HepG2 (cell line): ENCODE data around the gene VENTX. TPM values are rescaled to one million over a fixed set of nuclear protein-coding genes. Genes with fewer than 3 reads are reported as not detected.
"Not testable (repeated sequence)": the region's sequence is repeated elsewhere in the genome, so short reads cannot be mapped to it uniquely, and the experiment has no call there.

ENCODE experiments used
- ATAC-seq: fragments of 200-7000 bp; cut with Tn5 transposase; 3 replicates; pipeline ENCODE4 v1.9.1; 2020; ENCODE audit warnings: mild to moderate bottlenecking, moderate library complexity
- BruUV-seq: library from RNA; stranded (reverse); fragments of 400-500 nt; replicated peaks from 2 replicates; lab custom pipeline; 2021; lab: Mats Ljungman, UMichigan
- CTCF ChIA-PET: fragments of 300-600 bp; formaldehyde crosslinking; extraction: SDS; loops from one replicate; lab custom pipeline; 2021; ENCODE audit warnings: low total read pairs, inconsistent platforms, low intra/inter-chr PET ratio; lab: Yijun Ruan, JAX
- POLR2A ChIA-PET: fragments of 350-600 bp; sonication (Branson Sonifier 250); formaldehyde crosslinking; loops from one replicate; lab custom pipeline; 2020; ENCODE audit warnings: antibody characterized with exemption, inconsistent platforms; lab: Yijun Ruan, JAX
- DNase-seq: peaks from one replicate; pipeline ENCODE4 v3.0.0-alpha.2; 2015; ENCODE audit warnings: low spot score
- FAIRE-seq: peaks from 3 replicates; lab custom pipeline; 2011; peaks lifted over from hg19 to GRCh38; lab: Jason Lieb, UNC
- H2AFZ ChIP-seq: one replicate; pipeline ENCODE4 v1.6.1; 2011; ENCODE audit warnings: low read length, inconsistent platforms
- H3K27ac ChIP-seq: fragments of 300-600 bp; 3 replicates; pipeline ENCODE4 v1.8.0; 2011; ENCODE audit warnings: mixed run types, mild to moderate bottlenecking, mixed read lengths, low read length, inconsistent platforms; ENCODE audit not compliant: insufficient read depth; ENCODE audit errors: extremely low read length
- H3K27me3 ChIP-seq, 2 experiments: fragments of 200-600 bp in 1 of 2; 2 replicates in 1 of 2; 3 replicates in 1 of 2; pipeline versions ENCODE4 v1.6.0 to v1.8.0; 2011; ENCODE audit warnings: low read length in 2 of 2, mild to moderate bottlenecking in 2 of 2, moderate library complexity in 2 of 2, inconsistent platforms in 1 of 2; ENCODE audit not compliant: insufficient read depth in 2 of 2, control insufficient read depth in 1 of 2
- H3K36me3 ChIP-seq, 2 experiments: fragments of 200-600 bp in 1 of 2; replicated peaks in 1 of 2; 2 replicates in 1 of 2; 3 replicates in 1 of 2; pipeline versions ENCODE4 v1.5.1 to v1.8.0; 2011; ENCODE audit warnings: low read length in 2 of 2, inconsistent platforms in 1 of 2; ENCODE audit not compliant: insufficient read depth in 2 of 2, control insufficient read depth in 1 of 2
- H3K4me1 ChIP-seq: 2 replicates; pipeline ENCODE4 v1.5.1; 2012; ENCODE audit warnings: low read length, inconsistent platforms; ENCODE audit not compliant: insufficient read depth
- H3K4me2 ChIP-seq: 2 replicates; pipeline ENCODE4 v1.6.0; 2011; ENCODE audit warnings: low read depth, low read length, inconsistent platforms
- H3K4me3 ChIP-seq, 3 experiments: fragments of 200-600 bp in 1 of 3; sonication (generic), shearing (Covaris generic) in 1 of 3; replicated peaks in 1 of 3; 2 replicates each; pipeline ENCODE4 v1.5.1; 2011 to 2016; ENCODE audit warnings: low read length in 3 of 3, inconsistent platforms in 2 of 3, low read depth in 2 of 3, mild to moderate bottlenecking in 2 of 3, control low read depth in 1 of 3, mixed read lengths in 1 of 3; ENCODE audit not compliant: insufficient read depth in 1 of 3
- H3K79me2 ChIP-seq: one replicate; pipeline ENCODE4 v1.6.1; 2011; ENCODE audit warnings: low read length, inconsistent platforms; ENCODE audit not compliant: insufficient read depth
- H3K9ac ChIP-seq: 2 replicates; pipeline ENCODE4 v1.6.0; 2011; ENCODE audit warnings: mild to moderate bottlenecking, low read depth, low read length, inconsistent platforms; ENCODE audit not compliant: insufficient read depth
- H3K9me3 ChIP-seq: 2 replicates; pipeline ENCODE4 v1.5.1; 2012; ENCODE audit warnings: mild to moderate bottlenecking, low read length
- H4K20me1 ChIP-seq: 2 replicates; pipeline ENCODE4 v1.6.0; 2011; ENCODE audit warnings: inconsistent platforms, mild to moderate bottlenecking, low read length, moderate library complexity; ENCODE audit not compliant: insufficient read depth
- EED ChIP-seq: sonication (generic); formaldehyde crosslinking; IDR thresholded peaks from 2 replicates; pipeline ENCODE4 v1.5.0; 2020; ENCODE audit warnings: mild to moderate bottlenecking, missing genetic modification reagents
- HIVEP1 ChIP-seq: sonication (generic); formaldehyde crosslinking; IDR thresholded peaks from 2 replicates; pipeline ENCODE4 v1.4.0; 2020; ENCODE audit warnings: mild to moderate bottlenecking, missing genetic modification reagents
- HNRNPH1 ChIP-seq: fragments of 200-400 bp; formaldehyde crosslinking; optimal IDR thresholded peaks from 2 replicates; pipeline ENCODE3; 2017; ENCODE audit warnings: mild to moderate bottlenecking, low read depth, low read length
- HOXA3 ChIP-seq: sonication (generic); formaldehyde crosslinking; IDR thresholded peaks from 2 replicates; pipeline ENCODE4 v1.5.0; 2020; ENCODE audit warnings: missing genetic modification reagents
- MAFK ChIP-seq, 2 experiments: IDR thresholded peaks in 1 of 2; conservative IDR thresholded peaks in 1 of 2; 2 replicates each; pipeline ENCODE4 v1.6.1; 2011; ENCODE audit warnings: improper control_type of control experiment in 2 of 2, low read length in 2 of 2
- PITX1 ChIP-seq: sonication (generic); formaldehyde crosslinking; IDR thresholded peaks from 2 replicates; pipeline ENCODE4 v1.5.1; 2020; ENCODE audit warnings: mild to moderate bottlenecking, missing genetic modification reagents
- PLRG1 ChIP-seq: fragments of 450-650 bp; conservative IDR thresholded peaks from 2 replicates; pipeline ENCODE4 v1.6.1; 2016
- RBM39 ChIP-seq: fragments of 200-400 bp; formaldehyde crosslinking; IDR thresholded peaks from one replicate; pipeline ENCODE4 v1.6.1; 2018; ENCODE audit warnings: antibody characterized with exemption, mild to moderate bottlenecking, low read depth, low read length; ENCODE audit not compliant: poor library complexity, severe bottlenecking
- SOX5 ChIP-seq: IDR thresholded peaks from 2 replicates; pipeline ENCODE4 v1.6.1; 2016; ENCODE audit warnings: borderline replicate concordance
- TERF1 ChIP-seq: sonication (generic); formaldehyde crosslinking; IDR thresholded peaks from 2 replicates; pipeline ENCODE4 v1.8.0; 2022; ENCODE audit warnings: mild to moderate bottlenecking, missing genetic modification reagents, moderate library complexity
- WGBS: methylation state at CpG from one replicate; pipeline ENCODE4 v1.1.6; 2017; ENCODE audit warnings: low lambda C conversion rate; 5-methylcytosine and 5-hydroxymethylcytosine counted together
- in situ Hi-C: cut with HindIII; loops from 2 replicates; pipeline ENCODE4 v1.10.0; 2017; ENCODE audit warnings: low pct_unique_long_range_greater_than_20kb; ENCODE audit not compliant: extremely low pct_ligation_motif_present
- intact Hi-C: fragments of 100-400 bp; cut with micrococcal nuclease; formaldehyde crosslinking; loops from one replicate; pipeline ENCODE4 v1.10.0; 2022; ENCODE audit not compliant: unreplicated experiment
- polyA plus RNA-seq, 8 experiments: library from polyadenylated mRNA; depleted of rRNA in 3 of 8; stranded (reverse) in 7 of 8; unstranded in 1 of 8; fragments of >200 nt; fragmentation: Illumina TruSeq in 4 of 8; extraction: Trizol in 4 of 8; gene quantifications; 2 replicates each; pipeline versions ENCODE4 v1.2.1 to v1.2.3, GENCODE V29; 2011 to 2016; ENCODE audit warnings: low read depth in 4 of 8, missing spikeins in 1 of 8, mixed read lengths in 1 of 8; ENCODE audit not compliant: insufficient read depth in 1 of 8
- total RNA-seq, 5 experiments: library from RNA; depleted of rRNA; stranded (reverse); fragments of >200 nt; fragmentation: Illumina TruSeq; extraction: Trizol; gene quantifications; 2 replicates each; pipeline ENCODE4 v1.2.3, GENCODE V29; 2016; ENCODE audit warnings: low read depth in 1 of 5
- TF ChIP-seq, protein P1 (sequence below): sonication (generic); formaldehyde crosslinking; IDR thresholded peaks from 2 replicates; pipeline ENCODE4 v1.4.0; 2020; ENCODE audit warnings: missing genetic modification reagents
- TF ChIP-seq, protein P2 (sequence below): sonication (generic); formaldehyde crosslinking; IDR thresholded peaks from 2 replicates; pipeline ENCODE4 v1.5.1; 2020; ENCODE audit warnings: mild to moderate bottlenecking, missing genetic modification reagents, moderate library complexity

The VENTX gene
- total and polyA plus RNA-seq, 2 of the 13 experiments (the other 11 are each of a cell fraction or from before 2014, with no cell fraction given) = not detected

- H3K9me3 ChIP-seq, H3K9ac ChIP-seq, H3K4me1 ChIP-seq, intact Hi-C loops, ATAC-seq, in situ Hi-C loops, H3K4me3 ChIP-seq, BruUV-seq, H2AFZ ChIP-seq, H3K4me2 ChIP-seq, FAIRE-seq, H4K20me1 ChIP-seq, H3K27ac ChIP-seq, POLR2A ChIA-PET, H3K79me2 ChIP-seq, DNase-seq, H3K36me3 ChIP-seq, CTCF ChIA-PET: not testable (repeated sequence)
- TF ChIP-seq MAFK (conservative IDR thresholded peaks at IDR 0.05 in 1 of 2, IDR thresholded peaks at IDR 0.05 in 1 of 2; ENCODE audit: low read length in 2 of 2) = peak in 1 of 2 experiments; percentile 40; a peak in 1 of 4 replicates
- WGBS = 16% methylated on average over 10 of the region's 22 CpGs
- H3K27me3 ChIP-seq = peaks cover 16 to 59% of the 10 kb centered on the region in 2 experiments
Observed at GRCh38 chr10:133221756-133222155, 15.9 kb upstream of the VENTX start.

- POLR2A ChIA-PET = no interaction called here
- CTCF ChIA-PET = no interaction called here
- WGBS = 8% methylated on average over 6 of the region's 14 CpGs
- TF ChIP-seq HOXA3 (CRISPR knock-in tag) (no peak), HIVEP1 (CRISPR knock-in tag) (no peak), PITX1 (CRISPR knock-in tag) (no peak), SOX5 (CRISPR knock-in tag) (no peak), EED (CRISPR knock-in tag) (no peak), PLRG1 (no peak), TERF1 (CRISPR knock-in tag) (no peak), RBM39 (no peak), HNRNPH1 (no peak)
- TF ChIP-seq, protein P1, sequence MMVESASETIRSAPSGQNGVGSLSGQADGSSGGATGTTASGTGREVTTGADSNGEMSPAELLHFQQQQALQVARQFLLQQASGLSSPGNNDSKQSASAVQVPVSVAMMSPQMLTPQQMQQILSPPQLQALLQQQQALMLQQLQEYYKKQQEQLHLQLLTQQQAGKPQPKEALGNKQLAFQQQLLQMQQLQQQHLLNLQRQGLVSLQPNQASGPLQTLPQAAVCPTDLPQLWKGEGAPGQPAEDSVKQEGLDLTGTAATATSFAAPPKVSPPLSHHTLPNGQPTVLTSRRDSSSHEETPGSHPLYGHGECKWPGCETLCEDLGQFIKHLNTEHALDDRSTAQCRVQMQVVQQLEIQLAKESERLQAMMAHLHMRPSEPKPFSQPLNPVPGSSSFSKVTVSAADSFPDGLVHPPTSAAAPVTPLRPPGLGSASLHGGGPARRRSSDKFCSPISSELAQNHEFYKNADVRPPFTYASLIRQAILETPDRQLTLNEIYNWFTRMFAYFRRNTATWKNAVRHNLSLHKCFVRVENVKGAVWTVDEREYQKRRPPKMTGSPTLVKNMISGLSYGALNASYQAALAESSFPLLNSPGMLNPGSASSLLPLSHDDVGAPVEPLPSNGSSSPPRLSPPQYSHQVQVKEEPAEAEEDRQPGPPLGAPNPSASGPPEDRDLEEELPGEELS (CRISPR knock-in tag) = no peak
- TF ChIP-seq, protein P2, sequence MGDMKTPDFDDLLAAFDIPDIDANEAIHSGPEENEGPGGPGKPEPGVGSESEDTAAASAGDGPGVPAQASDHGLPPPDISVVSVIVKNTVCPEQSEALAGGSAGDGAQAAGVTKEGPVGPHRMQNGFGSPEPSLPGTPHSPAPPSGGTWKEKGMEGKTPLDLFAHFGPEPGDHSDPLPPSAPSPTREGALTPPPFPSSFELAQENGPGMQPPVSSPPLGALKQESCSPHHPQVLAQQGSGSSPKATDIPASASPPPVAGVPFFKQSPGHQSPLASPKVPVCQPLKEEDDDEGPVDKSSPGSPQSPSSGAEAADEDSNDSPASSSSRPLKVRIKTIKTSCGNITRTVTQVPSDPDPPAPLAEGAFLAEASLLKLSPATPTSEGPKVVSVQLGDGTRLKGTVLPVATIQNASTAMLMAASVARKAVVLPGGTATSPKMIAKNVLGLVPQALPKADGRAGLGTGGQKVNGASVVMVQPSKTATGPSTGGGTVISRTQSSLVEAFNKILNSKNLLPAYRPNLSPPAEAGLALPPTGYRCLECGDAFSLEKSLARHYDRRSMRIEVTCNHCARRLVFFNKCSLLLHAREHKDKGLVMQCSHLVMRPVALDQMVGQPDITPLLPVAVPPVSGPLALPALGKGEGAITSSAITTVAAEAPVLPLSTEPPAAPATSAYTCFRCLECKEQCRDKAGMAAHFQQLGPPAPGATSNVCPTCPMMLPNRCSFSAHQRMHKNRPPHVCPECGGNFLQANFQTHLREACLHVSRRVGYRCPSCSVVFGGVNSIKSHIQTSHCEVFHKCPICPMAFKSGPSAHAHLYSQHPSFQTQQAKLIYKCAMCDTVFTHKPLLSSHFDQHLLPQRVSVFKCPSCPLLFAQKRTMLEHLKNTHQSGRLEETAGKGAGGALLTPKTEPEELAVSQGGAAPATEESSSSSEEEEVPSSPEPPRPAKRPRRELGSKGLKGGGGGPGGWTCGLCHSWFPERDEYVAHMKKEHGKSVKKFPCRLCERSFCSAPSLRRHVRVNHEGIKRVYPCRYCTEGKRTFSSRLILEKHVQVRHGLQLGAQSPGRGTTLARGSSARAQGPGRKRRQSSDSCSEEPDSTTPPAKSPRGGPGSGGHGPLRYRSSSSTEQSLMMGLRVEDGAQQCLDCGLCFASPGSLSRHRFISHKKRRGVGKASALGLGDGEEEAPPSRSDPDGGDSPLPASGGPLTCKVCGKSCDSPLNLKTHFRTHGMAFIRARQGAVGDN (CRISPR knock-in tag) = no peak
Observed at GRCh38 chr10:133224076-133224475, 13.6 kb upstream of the VENTX start.

More at GRCh38 chr10:133224076-133224475, 13.6 kb upstream of the VENTX start:
- no peaks in the 10 kb centered on the region for H4K20me1 ChIP-seq
- in situ Hi-C loops (no loop called here), intact Hi-C loops (no loop called here)
- no peaks in the 10 kb centered on the region for H3K36me3 ChIP-seq
- no peaks in the 10 kb centered on the region for H3K4me1 ChIP-seq
- no TSS peak for BruUV-seq
- H3K27me3 ChIP-seq = peaks cover 16 to 58% of the 10 kb centered on the region in 2 experiments
- no peak overlapping the region for H2AFZ ChIP-seq
- ATAC-seq (no peak), DNase-seq (no peak), FAIRE-seq (no peak)
- no peak overlapping the region for H3K9ac ChIP-seq
- H3K27ac ChIP-seq = no peak overlapping the region
- H3K4me2 ChIP-seq = no peak overlapping the region
- H3K79me2 ChIP-seq = no peaks in the 10 kb centered on the region
- H3K4me3 ChIP-seq = no peak overlapping the region
- H3K9me3 ChIP-seq = no peaks in the 10 kb centered on the region
